Spleen (tissue), 13 donors: ENCODE results near the gene SPATA33. TPM values are rescaled to one million over a fixed set of nuclear protein-coding genes. Genes with fewer than 3 reads are reported as not detected.
A peak's percentile ranks its signal among the peaks of the same experiment; 100 is the strongest.

Experiments used
- DNase-seq: peaks from one replicate; pipeline ENCODE4 v3.0.0-alpha.2; 2020
- H3K27ac ChIP-seq, 8 donors: fragments of 200-600 bp; sonication (generic) in 7 of 8; 1 replicate in 4 of 8; 2 replicates in 4 of 8; pipeline versions ENCODE4 v1.5.0 to v1.8.0; 2016 to 2021; ENCODE audit warnings: inconsistent platforms in 4 of 8, mild to moderate bottlenecking in 4 of 8, moderate library complexity in 1 of 8
- H3K27me3 ChIP-seq, 7 donors: fragments of 200-600 bp; sonication (generic) in 6 of 7; replicated peaks in 1 of 7; 1 replicate in 4 of 7; 2 replicates in 3 of 7; pipeline versions ENCODE4 v1.5.0 to v1.8.0; 2016 to 2021; ENCODE audit warnings: inconsistent platforms in 3 of 7, mild to moderate bottlenecking in 1 of 7
- H3K36me3 ChIP-seq, 6 donors: fragments of 200-600 bp; sonication (generic) in 5 of 6; 1 replicate in 4 of 6; 2 replicates in 2 of 6; pipeline versions ENCODE4 v1.5.0 to v1.8.0; 2016 to 2021; ENCODE audit warnings: inconsistent platforms in 2 of 6
- H3K4me1 ChIP-seq, 6 donors: fragments of 200-600 bp; sonication (generic) in 5 of 6; 1 replicate in 3 of 6; 2 replicates in 3 of 6; pipeline versions ENCODE4 v1.5.0 to v1.8.0; 2016 to 2021; ENCODE audit warnings: inconsistent platforms in 3 of 6
- H3K4me3 ChIP-seq, 8 donors: fragments of 200-600 bp; sonication (generic) in 7 of 8; 1 replicate in 4 of 8; 2 replicates in 4 of 8; pipeline versions ENCODE4 v1.5.0 to v1.8.0; 2016 to 2021; ENCODE audit warnings: inconsistent platforms in 4 of 8, mild to moderate bottlenecking in 4 of 8, moderate library complexity in 2 of 8
- H3K9me3 ChIP-seq, 8 donors: fragments of 200-600 bp; sonication (generic) in 7 of 8; 1 replicate in 4 of 8; 2 replicates in 4 of 8; pipeline versions ENCODE4 v1.5.0 to v1.8.0; 2016 to 2021; ENCODE audit warnings: inconsistent platforms in 4 of 8
- CTCF ChIP-seq, 11 experiments: fragments of 200-600 bp in 7 of 11; fragments of 450-650 bp in 4 of 11; sonication (generic) in 4 of 11; IDR thresholded peaks in 8 of 11; conservative IDR thresholded peaks in 3 of 11; 1 replicate in 7 of 11; 2 replicates in 4 of 11; pipeline versions ENCODE4 v1.4.0 to v1.8.0; 2016 to 2021; ENCODE audit warnings: antibody characterized with exemption in 11 of 11, inconsistent platforms in 4 of 11, mild to moderate bottlenecking in 1 of 11
- POLR2A ChIP-seq, 3 donors: fragments of 450-650 bp; IDR thresholded peaks; one replicate each; pipeline ENCODE4 v1.5.1; 2017; ENCODE audit warnings: antibody characterized with exemption in 3 of 3, mild to moderate bottlenecking in 1 of 3
- POLR2AphosphoS5 ChIP-seq, 3 donors: sonication (generic); formaldehyde crosslinking; IDR thresholded peaks; one replicate each; pipeline ENCODE4 v1.5.1; 2017; ENCODE audit warnings: antibody characterized with exemption in 3 of 3
- WGBS, 5 donors: extraction: QIAGEN DNeasy Blood & Tissue Kit in 3 of 5; methylation state at CpG; one replicate each; pipeline versions ENCODE4 v1.1.5 to v1.1.7; 2013 to 2018; 5-methylcytosine and 5-hydroxymethylcytosine counted together
- intact Hi-C: fragments of 100-400 bp; cut with DNase I; formaldehyde crosslinking; loops from one replicate; pipeline ENCODE4 v1.15.0; 2023; ENCODE audit warnings: low total_unique reads
- long read RNA-seq, 2 donors: transcript quantifications; one replicate each; lab custom pipeline, GENCODE V29; 2026
- polyA plus RNA-seq, 3 donors: library from polyadenylated mRNA; stranded (reverse); fragments of 200-250 nt; gene quantifications; one replicate each; pipeline ENCODE4 v1.2.1, GENCODE V29; 2013
- total RNA-seq, 7 donors: library from RNA; depleted of rRNA in 3 of 7; stranded (reverse); fragments of >200 nt in 3 of 7; fragmentation: NEBNext Ultra II Directional in 4 of 7; extraction: Animal tissue kit (Norgen Biotek cat#: 25700) in 4 of 7; gene quantifications; one replicate each; pipeline versions ENCODE4 v1.1.0 to v1.2.1, GENCODE V29; 2016 to 2021
- donor health status: healthy with polysubstance abuse.
- donor health status: DM: no; HTN: no; CAD: no; lungs with moderate emphysema.
- donor health status: DM: no; HTN: no; CAD: no.
- donor health status: Bipolar disorder and iron deficiency.
- donor health status: healthy.
- donor health status: DM: no; HTN: no; CAD: no.
- donor health status: DM: yes; HTN: yes; CAD: no.

The SPATA33 gene
- total RNA-seq (1 to 10 TPM; 2.9 to 5.7 (median 4.7) TPM), polyA plus RNA-seq (1 to 10 TPM; 3.8 to 7.0 (median 4.9) TPM)
- long read RNA-seq, donor 1, partial matches to known transcripts: 0 of 1 reads
- long read RNA-seq, donor 1, other reads (novel, unspliced or antisense): 0 of 1 reads
- long read RNA-seq, donor 2, partial matches to known transcripts: 0 of 4 reads
- long read RNA-seq, donor 2, other reads (novel, unspliced or antisense): 0 of 4 reads

DNA sequence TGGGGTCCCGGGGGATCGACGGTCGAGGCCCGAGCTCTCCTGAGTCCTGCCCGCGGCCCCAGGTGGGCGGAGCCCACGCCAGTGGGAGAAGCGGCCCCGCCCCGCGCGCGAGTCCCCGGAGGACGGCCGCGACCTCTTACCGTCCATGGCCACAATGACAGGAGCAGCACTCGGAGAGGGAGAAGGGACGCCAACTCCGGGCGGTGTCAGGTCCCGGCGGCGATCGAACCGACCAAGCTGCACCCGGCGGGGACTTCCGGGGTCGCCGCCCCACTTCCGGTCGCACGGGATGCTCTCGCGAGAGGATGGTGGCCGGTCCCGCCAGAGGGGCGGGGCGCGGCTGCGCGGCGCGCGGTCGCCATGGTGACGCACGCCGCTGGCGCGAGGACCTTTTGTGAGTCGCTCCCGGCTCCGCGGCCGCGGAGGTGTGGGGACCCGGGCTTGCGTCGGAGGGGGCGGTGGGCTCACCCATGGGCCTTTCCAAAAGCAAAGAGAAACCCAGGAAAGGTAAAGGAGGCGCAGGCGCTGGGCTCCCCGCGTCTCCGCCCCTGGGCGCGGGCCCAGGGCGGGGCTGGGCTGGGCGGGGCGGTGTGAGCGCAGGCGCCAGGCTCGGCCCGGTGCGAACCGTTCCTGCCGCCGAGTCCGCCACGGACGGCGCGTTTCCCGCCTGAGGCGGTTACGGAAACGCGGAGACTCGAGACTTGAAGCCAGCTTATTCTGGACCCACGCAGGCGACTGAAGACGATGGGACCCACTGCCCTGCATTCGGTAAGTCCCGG lies at the start of gene SPATA33, which contains the start of gene CHMP1A:
Gene SPATA33 (plus strand): TSS at position 395 of the 779 bp plus-strand sequence. CDS start 76 bp downstream, at position 471.
Gene CHMP1A (minus strand): TSS at position 267 of the 779 bp plus-strand sequence. CDS start 120 bp downstream, at position 147.
- 0 to 1% (median 0%) methylated on average over 25 to 99 of the region's 99 CpGs for WGBS, 5 donors
- peaks cover 13 to 54% (median 39%) of the 10 kb centered on the region in 6 donors for H3K4me1 ChIP-seq
- DNase-seq: peak; percentile 96
- no peaks in the 10 kb centered on the region for H3K27me3 ChIP-seq
- intact Hi-C loops: no loop called here
- TF ChIP-seq CTCF (IDR thresholded peaks at IDR 0.05 in 8 of 11, conservative IDR thresholded peaks at IDR 0.05 in 3 of 11) (peak in 4 of 11 experiments; percentile 31 to 44 (median 36)), POLR2AphosphoS5 (IDR thresholded peaks at IDR 0.05) (peak; percentile 92 to 96 (median 92)), POLR2A (IDR thresholded peaks at IDR 0.05) (peak in 2 of 3 donors; percentile 53 to 63)
- H3K4me3 ChIP-seq: peak within 1 kb of the TSS; percentile 78 to 100 (median 100)
- no peaks in the 10 kb centered on the region for H3K9me3 ChIP-seq
- H3K36me3 ChIP-seq: peaks cover 0 to 39% (median 12%) of the 10 kb centered on the region in 6 donors
- H3K27ac ChIP-seq: peak within 1 kb of the TSS; percentile 82 to 96 (median 90)

DNA sequence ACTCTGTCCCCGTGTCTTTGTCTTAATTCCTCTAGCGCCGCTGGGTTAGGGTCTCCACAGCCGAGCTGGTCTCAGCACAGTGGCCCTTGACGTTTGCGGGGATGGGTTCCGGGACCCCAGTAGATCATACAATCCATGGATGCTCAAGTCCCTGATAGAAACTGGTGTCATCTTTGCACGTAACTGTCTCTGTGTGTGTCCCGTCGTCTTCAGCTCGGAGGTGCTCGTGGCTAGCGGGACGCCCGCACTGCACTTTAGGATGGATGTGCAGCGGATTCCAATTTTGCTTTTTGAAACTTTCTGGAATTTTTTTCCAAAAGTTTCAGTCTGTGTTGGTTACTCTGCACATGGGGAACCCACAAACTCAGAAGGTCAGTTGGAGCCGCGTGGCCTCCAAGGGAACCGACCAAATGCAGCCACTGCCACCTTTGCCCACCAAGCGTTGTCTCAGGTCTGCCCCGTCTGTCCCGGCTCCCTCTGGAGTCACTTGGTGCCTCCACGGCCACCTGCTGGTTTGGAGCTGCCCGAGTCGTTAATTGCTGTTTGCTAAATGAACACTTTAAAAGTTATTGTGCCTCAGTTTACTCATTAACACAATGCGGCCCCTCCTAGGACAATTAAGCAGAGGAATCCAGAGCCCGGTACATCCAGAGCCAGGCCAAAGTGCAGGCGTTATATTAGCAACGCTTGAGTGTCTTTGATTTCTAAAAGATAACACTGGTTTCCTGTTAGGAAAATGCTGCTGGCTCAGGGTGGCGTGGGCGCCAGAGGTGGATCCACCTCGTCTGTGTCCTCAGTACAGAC lies 49.5 kb upstream of the SPATA33 start:
- peaks cover 0 to 4% (median 2%) of the 10 kb centered on the region in 6 donors for H3K4me1 ChIP-seq
- intact Hi-C loops: no loop called here
- H3K27ac ChIP-seq: no peak overlapping the region
- H3K9me3 ChIP-seq: no peaks in the 10 kb centered on the region
- H3K27me3 ChIP-seq: peaks cover 0 to 15% (median under 1%) of the 10 kb centered on the region in 7 donors
- 75 to 86% (median 86%) methylated on average over 32 of the region's 32 CpGs for WGBS, 5 donors
- no peak overlapping the region for H3K4me3 ChIP-seq
- TF ChIP-seq POLR2A (IDR thresholded peaks at IDR 0.05): no peak
- TF ChIP-seq CTCF (IDR thresholded peaks at IDR 0.05 in 8 of 11, conservative IDR thresholded peaks at IDR 0.05 in 3 of 11): no peak
- TF ChIP-seq POLR2AphosphoS5 (IDR thresholded peaks at IDR 0.05): no peak
- no peak for DNase-seq
- H3K36me3 ChIP-seq: no peaks in the 10 kb centered on the region

DNA sequence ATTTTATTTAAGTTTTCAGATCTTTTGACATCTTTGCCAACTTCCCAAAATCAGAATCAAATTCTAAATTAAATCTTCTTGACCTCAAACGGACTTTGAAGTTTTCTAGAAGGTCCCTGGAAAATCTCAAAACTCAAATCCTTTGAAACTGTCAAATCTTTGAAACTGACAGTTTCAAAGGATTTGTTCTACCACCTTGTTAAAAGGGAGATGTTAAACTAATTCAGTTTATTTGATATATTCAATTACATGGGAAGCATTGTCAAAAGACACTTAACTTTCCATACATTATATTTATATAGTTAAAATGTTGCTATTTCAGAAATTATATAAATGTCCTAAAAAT lies 47.6 kb upstream of the SPATA33 start:
- Histone ChIP-seq H3K4me3 (no peak overlapping the region), H3K4me1 (peaks cover 0 to 8% (median 4%) of the 10 kb centered on the region in 6 donors), H3K27ac (no peak overlapping the region), H3K9me3 (no peaks in the 10 kb centered on the region), H3K36me3 (no peaks in the 10 kb centered on the region), H3K27me3 (peaks cover 0 to 7% (median 0%) of the 10 kb centered on the region in 7 donors)
- intact Hi-C loops: no loop called here
- WGBS, 5 donors: 46 to 78% (median 68%) methylated on average over 1 of the region's 1 CpG
- DNase-seq: no peak
- TF ChIP-seq POLR2A (IDR thresholded peaks at IDR 0.05): no peak
- no peak for TF ChIP-seq CTCF (IDR thresholded peaks at IDR 0.05 in 8 of 11, conservative IDR thresholded peaks at IDR 0.05 in 3 of 11)
- no peak for TF ChIP-seq POLR2AphosphoS5 (IDR thresholded peaks at IDR 0.05)
